Measurements from ENCODE around the gene EWSR1.

EWSR1 gene

DNA sequence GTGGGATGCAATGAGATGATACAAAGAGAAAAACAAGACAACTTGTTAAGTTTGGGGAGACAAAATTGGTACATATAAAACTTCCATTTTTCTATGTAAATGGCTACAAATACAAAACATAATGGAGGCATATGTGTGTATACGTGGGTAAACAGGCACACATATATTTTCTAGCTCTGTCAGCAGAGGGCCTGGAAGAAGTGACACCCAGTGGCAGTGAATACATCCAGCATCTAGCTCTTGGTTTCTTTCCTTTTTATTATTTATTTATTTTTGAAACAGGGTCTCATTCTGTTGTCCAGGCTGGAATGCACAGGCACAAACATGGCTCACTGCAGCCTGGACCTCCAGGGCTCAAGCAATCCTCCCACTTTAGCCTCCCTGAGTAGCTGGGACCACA is 52.5 kb downstream of the EWSR1 start:
- DNase-seq: peak in 1 of 2 experiments; percentile 26

DNA sequence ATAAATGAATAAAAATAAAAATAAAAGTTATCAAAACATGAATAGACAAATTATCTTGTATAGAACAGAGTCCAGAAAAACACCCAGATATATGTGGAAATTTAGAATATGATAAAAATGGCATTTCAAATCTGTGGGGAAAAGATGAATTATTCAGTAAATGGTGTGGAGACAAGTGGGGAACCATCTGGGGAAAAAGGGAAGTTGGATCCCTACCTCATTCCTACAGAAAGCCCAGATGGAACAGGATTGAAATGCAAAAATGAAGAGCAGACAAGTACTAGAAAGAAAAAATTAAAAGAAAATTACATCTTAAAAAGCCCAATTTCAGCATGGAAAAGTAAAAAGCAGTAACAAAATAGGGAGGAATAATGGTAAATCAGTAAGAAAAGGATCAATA is 55.6 kb downstream of the EWSR1 start:
- DNase-seq: no peak

DNA sequence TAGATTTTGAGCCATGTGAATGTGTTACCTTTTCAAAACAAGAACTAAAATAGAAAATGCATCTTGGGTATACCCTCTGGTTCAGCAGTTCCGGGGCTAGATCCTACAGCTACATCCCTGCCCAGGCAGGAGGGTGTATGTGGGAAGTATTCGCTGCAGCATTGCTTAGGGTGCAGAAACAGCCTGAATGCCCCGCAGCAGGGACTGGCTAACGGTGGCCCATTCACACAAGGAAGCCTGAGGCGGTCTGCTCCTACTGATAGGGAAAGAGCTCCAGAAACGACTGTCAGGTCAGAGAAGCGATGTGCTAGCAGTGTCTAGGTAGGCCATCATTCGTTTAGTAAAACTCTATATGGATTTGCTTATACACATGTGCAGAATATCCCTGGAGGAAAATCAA is 57.3 kb downstream of the EWSR1 start:
- no peak for DNase-seq

- no peak for DNase-seq
Observed at GRCh38 chr22:29325785-29326315, 57.8 kb downstream of the EWSR1 start.

DNA sequence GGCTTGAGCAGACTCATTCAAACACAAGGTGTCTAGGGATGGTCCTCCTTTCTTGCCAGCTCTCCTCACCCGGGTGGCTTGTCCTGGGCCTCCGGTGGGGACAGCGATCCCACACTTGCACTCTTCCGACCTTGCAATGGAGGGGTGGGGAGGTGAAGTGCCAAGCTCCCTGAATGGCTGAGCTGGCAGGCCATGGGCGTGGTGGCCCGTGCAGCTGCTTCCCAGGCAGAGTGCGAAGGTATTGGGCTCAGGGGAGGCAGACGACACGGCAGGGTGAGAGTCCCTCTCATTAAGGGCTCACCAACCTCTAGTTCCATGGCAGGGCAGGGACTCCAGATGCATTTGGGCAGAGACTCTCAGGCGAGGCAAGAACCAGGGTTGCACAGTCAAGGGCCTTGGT is 58.4 kb downstream of the EWSR1 start:
- no peak for DNase-seq

DNA sequence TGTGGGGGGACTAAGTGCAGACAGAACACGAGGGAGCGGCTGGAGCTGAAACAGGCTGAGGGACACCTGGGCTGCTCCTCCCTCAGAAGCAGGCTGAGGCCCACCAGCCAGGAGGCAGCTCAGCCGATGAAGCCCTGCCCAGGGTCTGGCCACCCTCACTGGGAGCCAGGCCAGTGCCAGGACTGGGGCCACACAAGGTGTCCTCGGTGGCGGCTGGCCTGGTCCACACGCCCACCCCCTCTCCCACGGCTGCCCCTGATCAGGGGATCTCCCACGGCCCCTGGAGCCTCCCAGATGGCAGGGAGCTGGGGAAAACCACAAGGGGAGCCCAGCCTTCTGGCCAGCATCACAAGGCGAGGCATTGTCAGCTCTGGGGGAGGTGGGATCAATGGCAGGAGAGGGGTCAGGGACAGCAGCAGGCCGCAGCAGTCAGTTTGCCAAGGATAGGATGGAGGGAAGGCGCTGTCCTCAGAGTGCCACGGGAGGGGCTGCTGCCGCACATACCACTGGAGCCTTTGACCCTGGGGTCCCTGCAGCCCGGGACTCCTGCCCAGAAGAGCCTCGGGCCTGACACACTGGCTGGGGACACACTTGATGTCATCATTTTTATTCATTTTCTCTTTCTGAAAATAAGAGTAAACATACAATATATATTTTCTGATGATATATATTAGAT is 59.2 kb downstream of the EWSR1 start:
- DNase-seq: no peak

DNA sequence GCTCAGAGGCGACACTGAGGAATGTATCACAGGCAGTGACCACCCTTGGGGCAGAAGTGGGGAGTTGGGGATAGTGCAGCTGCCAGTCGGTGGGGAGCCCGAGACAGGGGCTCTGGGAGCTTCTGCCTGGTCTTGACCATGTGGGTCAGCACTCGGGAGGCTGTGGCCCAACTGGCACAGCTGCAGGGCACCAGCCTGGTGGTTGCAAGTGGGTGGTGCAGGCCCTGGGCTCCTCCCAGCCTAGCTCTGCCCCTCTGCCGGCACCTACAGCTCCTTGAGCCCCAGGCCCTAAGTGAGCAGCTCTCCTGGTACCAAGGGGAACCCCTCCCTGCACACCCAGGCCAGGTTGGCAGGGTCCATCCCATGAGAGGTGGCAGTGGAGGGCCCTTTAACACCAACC is 60.0 kb downstream of the EWSR1 start:
- DNase-seq: no peak

- no peak for DNase-seq
Observed at GRCh38 chr22:29328566-29329500, 60.8 kb downstream of the EWSR1 start.

- DNase-seq: no peak
Observed at GRCh38 chr22:29329581-29329980, 61.5 kb downstream of the EWSR1 start.

DNA sequence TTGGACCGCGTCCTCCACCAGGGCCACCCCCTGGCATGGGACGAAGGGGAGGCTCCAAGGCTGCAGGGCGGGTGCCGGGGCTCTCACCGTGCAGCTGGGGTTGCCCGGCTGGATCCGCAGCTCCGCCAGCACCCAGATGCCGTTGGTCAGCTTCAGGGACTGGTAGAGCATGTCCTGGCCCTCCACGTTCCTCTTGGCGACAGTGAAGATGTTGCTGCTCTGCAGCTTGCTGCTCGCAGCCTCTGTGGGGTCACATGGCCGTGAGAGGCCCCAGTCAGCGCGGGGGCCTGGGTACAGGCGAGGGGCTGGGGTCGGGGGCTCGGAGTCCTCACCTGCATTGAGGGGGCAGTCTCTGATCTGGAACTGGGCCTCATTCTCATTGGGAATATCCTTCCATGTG is 62.2 kb downstream of the EWSR1 start:
- DNase-seq: no peak

- DNase-seq: peak in 1 of 2 experiments; percentile 100
Observed at GRCh38 chr22:29330753-29331152, 62.7 kb downstream of the EWSR1 start.

DNA sequence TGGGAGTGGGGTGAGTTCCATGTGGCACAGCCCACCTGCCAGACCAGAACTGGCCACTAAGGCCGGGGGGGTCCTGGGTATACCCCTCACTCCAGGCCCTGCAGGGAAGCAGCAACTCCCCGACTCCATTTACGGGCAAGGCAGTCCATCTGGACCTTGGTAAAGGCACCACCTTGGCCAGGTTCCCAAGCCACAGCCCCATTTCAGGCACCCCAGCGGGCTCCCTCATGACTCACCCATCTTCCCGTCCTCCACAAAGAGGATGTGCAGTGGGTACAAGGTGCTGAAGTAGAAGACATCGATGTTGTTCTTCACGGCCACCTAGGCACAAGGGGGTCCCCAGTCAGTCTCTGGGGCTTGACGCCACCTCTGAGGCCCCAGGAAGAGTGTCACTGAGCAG is 63.1 kb downstream of the EWSR1 start:
- DNase-seq: no peak

GRCh38 chr22:29331658-29332300 is 63.7 kb downstream of the EWSR1 start:
- DNase-seq: no peak

- DNase-seq: no peak
Observed at GRCh38 chr22:29332886-29333496, 64.9 kb downstream of the EWSR1 start.

DNA sequence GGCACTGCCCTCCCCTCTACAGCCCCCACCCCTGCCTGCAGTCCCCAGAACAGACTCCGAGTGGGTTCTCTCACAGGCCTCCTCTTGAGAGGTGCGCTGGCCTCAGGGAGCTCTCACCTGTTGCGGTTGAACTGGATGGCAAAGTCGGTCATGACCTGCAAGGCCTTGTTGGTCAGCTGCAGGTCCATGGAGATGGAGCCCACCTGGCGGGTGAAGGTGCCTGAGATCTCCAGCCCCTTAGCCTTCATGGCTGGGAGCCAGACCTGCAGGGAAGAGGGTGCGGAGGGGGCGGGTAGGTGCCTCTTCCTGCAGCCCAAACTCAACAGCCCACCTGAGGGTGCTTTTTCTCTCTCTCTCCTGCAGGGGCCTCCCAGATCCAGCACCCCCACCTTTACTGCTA is 66.1 kb downstream of the EWSR1 start:
- DNase-seq: no peak

GRCh38 chr22:29334696-29335344 is 66.8 kb downstream of the EWSR1 start:
- DNase-seq: no peak

GRCh38 chr22:29335656-29336055 is 67.6 kb downstream of the EWSR1 start:
- DNase-seq: no peak

DNA sequence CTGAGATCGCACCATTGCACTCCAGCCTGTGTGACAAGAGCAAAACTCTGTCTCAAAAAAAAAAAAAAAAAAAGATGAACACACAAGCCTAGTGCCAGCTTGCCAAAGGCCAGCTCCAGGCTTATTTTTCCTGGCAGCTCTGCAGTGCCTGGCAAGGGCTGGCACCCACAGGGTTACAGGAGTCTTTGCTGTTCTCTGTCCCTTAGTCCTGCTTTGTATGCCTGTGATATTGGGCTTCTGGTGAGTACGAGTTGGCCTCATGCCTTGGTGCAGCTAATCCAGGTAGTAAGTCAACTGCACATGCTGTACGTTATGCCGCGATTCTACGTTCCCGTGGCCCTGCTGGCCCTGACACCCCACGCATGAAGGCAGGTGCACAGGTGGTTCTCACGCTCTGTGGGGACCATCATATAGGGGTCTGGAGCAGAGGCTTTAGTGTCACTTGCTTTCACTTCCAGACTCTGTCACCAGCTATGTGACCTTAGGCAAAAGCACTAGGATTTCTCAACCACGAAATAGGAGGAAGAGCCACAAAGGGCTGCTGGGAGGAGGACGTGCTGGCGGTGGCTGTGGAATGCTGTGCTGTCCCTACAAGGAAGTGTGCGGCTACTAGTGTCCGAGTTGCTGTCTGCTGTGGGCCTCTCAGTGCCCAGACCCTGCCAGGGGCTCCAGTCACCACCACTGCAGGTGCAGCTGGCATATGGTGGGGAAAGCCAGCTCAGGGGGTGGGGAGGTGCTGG is 68.9 kb downstream of the EWSR1 start:
- DNase-seq: no peak

GRCh38 chr22:29337631-29338284 is 69.7 kb downstream of the EWSR1 start:
- DNase-seq: no peak

DNA sequence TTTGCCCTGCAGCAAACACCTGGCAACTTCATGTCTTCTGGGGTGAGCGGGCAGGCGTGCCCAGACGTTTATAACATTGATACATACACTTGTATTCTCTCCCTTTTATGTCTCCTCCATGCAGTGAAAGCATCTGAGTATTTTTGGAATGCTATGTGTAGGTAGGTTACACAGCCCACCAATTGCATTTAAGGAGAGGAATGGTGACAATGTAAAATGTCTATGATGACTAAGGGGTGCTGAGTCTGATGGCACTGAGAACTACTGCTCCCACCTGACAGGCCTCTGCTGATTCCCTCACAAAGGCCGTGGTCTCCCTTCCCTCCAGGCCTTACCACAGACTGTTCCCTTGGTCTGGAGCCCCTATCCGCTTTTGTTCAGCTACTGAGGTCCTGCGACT is 70.3 kb downstream of the EWSR1 start:
- no peak for DNase-seq

Data from SW 1271 (cell line).